Measurements from ENCODE around the gene ACTRT2. TPM values are rescaled to one million over a fixed set of nuclear protein-coding genes. Genes with fewer than 3 reads are reported as not detected.

The ACTRT2 gene
- total RNA-seq, 1 experiment from 2014 or later, result not detected

- H3K27ac Mint-ChIP-seq (ENCODE audit: unreplicated experiment), result no peak overlapping the region
- no peaks in the 10 kb centered on the region for H3K36me3 Mint-ChIP-seq (ENCODE audit: insufficient read depth, unreplicated experiment)
- peaks cover 10% of the 10 kb centered on the region for H3K9me3 Mint-ChIP-seq (ENCODE audit: unreplicated experiment)
- no TSS peak for BruUV-seq (replicated peaks)
- Histone ChIP-seq H3K4me3 (ENCODE audit: low read depth, low read length) (no peak overlapping the region), H3K36me3 (ENCODE audit: control insufficient read depth, insufficient read depth, low read length) (no peaks in the 10 kb centered on the region), H3K4me1 (no peaks in the 10 kb centered on the region), H3K27me3 (replicated peaks; ENCODE audit: control insufficient read depth, insufficient read depth, low read length) (no peaks in the 10 kb centered on the region), H3K9me3 (0 out of 2 replicates have a peak, but pooled peaks cover 4% of the 10 kb centered on the region)
- H3K27me3 Mint-ChIP-seq (ENCODE audit: insufficient read depth, unreplicated experiment), result peaks cover 7% of the 10 kb centered on the region
- POLR2A ChIA-PET, result no interaction called here
- no peaks in the 10 kb centered on the region for H3K4me1 Mint-ChIP-seq (ENCODE audit: low read depth, unreplicated experiment)
- no peak overlapping the region for H3K4me3 Mint-ChIP-seq (ENCODE audit: unreplicated experiment)
- intact Hi-C loops (cut with micrococcal nuclease; ENCODE audit: unreplicated experiment), result no loop called here
- CTCF ChIA-PET, result no interaction called here
- TF ChIP-seq, protein P1, sequence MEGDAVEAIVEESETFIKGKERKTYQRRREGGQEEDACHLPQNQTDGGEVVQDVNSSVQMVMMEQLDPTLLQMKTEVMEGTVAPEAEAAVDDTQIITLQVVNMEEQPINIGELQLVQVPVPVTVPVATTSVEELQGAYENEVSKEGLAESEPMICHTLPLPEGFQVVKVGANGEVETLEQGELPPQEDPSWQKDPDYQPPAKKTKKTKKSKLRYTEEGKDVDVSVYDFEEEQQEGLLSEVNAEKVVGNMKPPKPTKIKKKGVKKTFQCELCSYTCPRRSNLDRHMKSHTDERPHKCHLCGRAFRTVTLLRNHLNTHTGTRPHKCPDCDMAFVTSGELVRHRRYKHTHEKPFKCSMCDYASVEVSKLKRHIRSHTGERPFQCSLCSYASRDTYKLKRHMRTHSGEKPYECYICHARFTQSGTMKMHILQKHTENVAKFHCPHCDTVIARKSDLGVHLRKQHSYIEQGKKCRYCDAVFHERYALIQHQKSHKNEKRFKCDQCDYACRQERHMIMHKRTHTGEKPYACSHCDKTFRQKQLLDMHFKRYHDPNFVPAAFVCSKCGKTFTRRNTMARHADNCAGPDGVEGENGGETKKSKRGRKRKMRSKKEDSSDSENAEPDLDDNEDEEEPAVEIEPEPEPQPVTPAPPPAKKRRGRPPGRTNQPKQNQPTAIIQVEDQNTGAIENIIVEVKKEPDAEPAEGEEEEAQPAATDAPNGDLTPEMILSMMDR (IDR thresholded peaks at IDR 0.05; ENCODE audit: insufficient read depth in 1 of 2, low read depth in 1 of 2, low read length in 1 of 2, severe bottlenecking in 1 of 2, unreplicated experiment in 1 of 2), result no peak
- DNase-seq, result no peak
These were observed 29.3 kb upstream of the ACTRT2 start for GRCh38 chr1:2991753-2992495.

GRCh38 chr1:2998503-2999100 is 22.7 kb upstream of the ACTRT2 start:
- H3K4me1 Mint-ChIP-seq (ENCODE audit: low read depth, unreplicated experiment), result no peaks in the 10 kb centered on the region
- no peak for DNase-seq
- intact Hi-C loops (cut with micrococcal nuclease; ENCODE audit: unreplicated experiment), result no loop called here
- CTCF ChIA-PET, result interaction anchor here (1.1 kb wide), 1 partner anchor 426 kb away, joined by 7 read pairs; no protein-coding TSS in a partner anchor
- no peak overlapping the region for H3K4me3 ChIP-seq (ENCODE audit: low read depth, low read length)
- POLR2A ChIA-PET, result no interaction called here
- H3K4me1 ChIP-seq, result no peaks in the 10 kb centered on the region
- peaks cover 9% of the 10 kb centered on the region for H3K27me3 Mint-ChIP-seq (ENCODE audit: insufficient read depth, unreplicated experiment)
- H3K27me3 ChIP-seq (replicated peaks; ENCODE audit: control insufficient read depth, insufficient read depth, low read length), result no peaks in the 10 kb centered on the region
- no peak overlapping the region for H3K27ac Mint-ChIP-seq (ENCODE audit: unreplicated experiment)
- TF ChIP-seq, protein P1 (IDR thresholded peaks at IDR 0.05; ENCODE audit: insufficient read depth in 1 of 2, low read depth in 1 of 2, low read length in 1 of 2, severe bottlenecking in 1 of 2, unreplicated experiment in 1 of 2), result no peak
- no peaks in the 10 kb centered on the region for H3K36me3 ChIP-seq (ENCODE audit: control insufficient read depth, insufficient read depth, low read length)
- H3K9me3 Mint-ChIP-seq (ENCODE audit: unreplicated experiment), result peaks cover 8% of the 10 kb centered on the region
- no TSS peak for BruUV-seq (replicated peaks)
- H3K4me3 Mint-ChIP-seq (ENCODE audit: unreplicated experiment), result no peak overlapping the region
- H3K9me3 ChIP-seq, result 0 out of 2 replicates have a peak, but pooled peaks cover 4% of the 10 kb centered on the region
- H3K36me3 Mint-ChIP-seq (ENCODE audit: insufficient read depth, unreplicated experiment), result no peaks in the 10 kb centered on the region

DNA sequence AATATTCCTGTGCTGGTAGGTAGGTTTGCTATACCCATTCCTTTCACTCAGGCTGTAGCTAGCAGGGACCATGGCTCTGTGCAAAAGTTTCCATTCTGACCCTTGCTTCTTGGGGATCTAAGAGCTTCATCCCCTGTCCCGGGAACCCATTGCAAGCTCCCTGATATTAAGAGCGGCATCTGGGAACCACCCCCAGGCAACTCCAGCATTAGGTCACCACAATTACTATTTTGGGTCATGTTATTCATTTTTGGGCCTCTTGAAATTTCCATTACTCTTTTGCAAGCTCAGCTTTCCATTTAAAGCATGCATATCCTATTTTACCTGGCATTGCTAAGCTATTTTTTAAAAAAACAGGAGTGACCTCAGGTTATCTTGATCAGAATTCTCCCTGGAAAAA is 22.1 kb upstream of the ACTRT2 start:
- no peaks in the 10 kb centered on the region for H3K36me3 Mint-ChIP-seq (ENCODE audit: insufficient read depth, unreplicated experiment)
- Histone ChIP-seq H3K27me3 (replicated peaks; ENCODE audit: control insufficient read depth, insufficient read depth, low read length) (no peaks in the 10 kb centered on the region), H3K36me3 (ENCODE audit: control insufficient read depth, insufficient read depth, low read length) (no peaks in the 10 kb centered on the region), H3K4me1 (no peaks in the 10 kb centered on the region), H3K4me3 (ENCODE audit: low read depth, low read length) (no peak overlapping the region), H3K9me3 (0 out of 2 replicates have a peak, but pooled peaks cover 4% of the 10 kb centered on the region)
- H3K27ac Mint-ChIP-seq (ENCODE audit: unreplicated experiment), result no peak overlapping the region
- POLR2A ChIA-PET, result no interaction called here
- peaks cover 3% of the 10 kb centered on the region for H3K9me3 Mint-ChIP-seq (ENCODE audit: unreplicated experiment)
- no peak overlapping the region for H3K4me3 Mint-ChIP-seq (ENCODE audit: unreplicated experiment)
- no peaks in the 10 kb centered on the region for H3K4me1 Mint-ChIP-seq (ENCODE audit: low read depth, unreplicated experiment)
- CTCF ChIA-PET, result no interaction called here
- intact Hi-C loops (cut with micrococcal nuclease; ENCODE audit: unreplicated experiment), result no loop called here
- TF ChIP-seq, protein P1 (IDR thresholded peaks at IDR 0.05; ENCODE audit: insufficient read depth in 1 of 2, low read depth in 1 of 2, low read length in 1 of 2, severe bottlenecking in 1 of 2, unreplicated experiment in 1 of 2), result no peak
- H3K27me3 Mint-ChIP-seq (ENCODE audit: insufficient read depth, unreplicated experiment), result peaks cover 9% of the 10 kb centered on the region
- no peak for DNase-seq
- no TSS peak for BruUV-seq (replicated peaks)
